Common myeloid progenitor, CD34-positive (primary cell): ENCODE results near the gene IGF1R.

Experiments
- CTCF ChIA-PET: fragments of 350-600 bp; sonication (Branson Sonifier 250); formaldehyde crosslinking; loops from one replicate; lab custom pipeline; 2021; ENCODE audit warnings: antibody characterized with exemption; lab: Charles Lee
- POLR2A ChIA-PET: fragments of 350-600 bp; sonication (Branson Sonifier 250); formaldehyde crosslinking; loops from one replicate; lab custom pipeline; 2021; ENCODE audit warnings: antibody characterized with exemption; lab: Charles Lee
- DNase-seq, 3 donors: peaks; one replicate each; pipeline versions ENCODE4 v3.0.0 to v3.0.0-alpha.2; 2013
- H3K27ac ChIP-seq, 2 experiments: 1 replicate in 1 of 2; 2 replicates in 1 of 2; pipeline ENCODE4 v1.7.0; 2013; ENCODE audit warnings: inconsistent platforms in 2 of 2, low read length in 2 of 2, mild to moderate bottlenecking in 2 of 2, low read depth in 1 of 2, moderate library complexity in 1 of 2; ENCODE audit not compliant: severe bottlenecking in 2 of 2, insufficient read depth in 1 of 2, poor library complexity in 1 of 2
- H3K27me3 ChIP-seq, 5 experiments: replicated peaks in 2 of 5; 1 replicate in 3 of 5; 2 replicates in 2 of 5; pipeline versions ENCODE4 v1.6.1 to v1.7.0; 2013; ENCODE audit warnings: low read length in 4 of 5, mild to moderate bottlenecking in 2 of 5, moderate library complexity in 2 of 5, inconsistent platforms in 1 of 5; ENCODE audit not compliant: insufficient read depth in 5 of 5, control insufficient read depth in 4 of 5
- H3K36me3 ChIP-seq, 4 experiments: 1 replicate in 2 of 4; 2 replicates in 2 of 4; pipeline versions ENCODE4 v1.6.1 to v1.7.0; 2013; ENCODE audit warnings: low read length in 3 of 4, control low read depth in 1 of 4, mild to moderate bottlenecking in 1 of 4; ENCODE audit not compliant: control insufficient read depth in 4 of 4, insufficient read depth in 4 of 4
- H3K4me1 ChIP-seq, 4 experiments: 1 replicate in 3 of 4; 2 replicates in 1 of 4; pipeline versions ENCODE4 v1.6.1 to v1.7.1; 2013; ENCODE audit warnings: low read length in 3 of 4, mild to moderate bottlenecking in 3 of 4, control low read depth in 1 of 4, inconsistent platforms in 1 of 4, moderate library complexity in 1 of 4; ENCODE audit not compliant: control insufficient read depth in 4 of 4, insufficient read depth in 4 of 4; ENCODE audit errors: control extremely low read depth in 1 of 4
- H3K4me3 ChIP-seq, 7 experiments: 1 replicate in 4 of 7; 2 replicates in 3 of 7; pipeline versions ENCODE4 v1.5.1 to v1.7.0; 2013; ENCODE audit warnings: mild to moderate bottlenecking in 7 of 7, low read length in 6 of 7, moderate library complexity in 6 of 7, inconsistent platforms in 2 of 7, low read depth in 2 of 7, control low read depth in 1 of 7; ENCODE audit not compliant: insufficient read depth in 4 of 7, control insufficient read depth in 1 of 7; ENCODE audit errors: extremely low read depth in 1 of 7
- H3K9me3 ChIP-seq, 5 experiments: 1 replicate in 4 of 5; 2 replicates in 1 of 5; pipeline versions ENCODE4 v1.6.1 to v1.7.1; 2013; ENCODE audit warnings: low read length in 4 of 5, mild to moderate bottlenecking in 2 of 5, inconsistent platforms in 1 of 5, low read depth in 1 of 5, moderate library complexity in 1 of 5; ENCODE audit not compliant: control insufficient read depth in 4 of 5, insufficient read depth in 2 of 5; ENCODE audit errors: control extremely low read depth in 1 of 5
- WGBS: methylation state at CpG from one replicate; pipeline ENCODE4 v1.1.5; 2013; ENCODE audit not compliant: insufficient coverage; 5-methylcytosine and 5-hydroxymethylcytosine counted together

IGF1R gene

DNA sequence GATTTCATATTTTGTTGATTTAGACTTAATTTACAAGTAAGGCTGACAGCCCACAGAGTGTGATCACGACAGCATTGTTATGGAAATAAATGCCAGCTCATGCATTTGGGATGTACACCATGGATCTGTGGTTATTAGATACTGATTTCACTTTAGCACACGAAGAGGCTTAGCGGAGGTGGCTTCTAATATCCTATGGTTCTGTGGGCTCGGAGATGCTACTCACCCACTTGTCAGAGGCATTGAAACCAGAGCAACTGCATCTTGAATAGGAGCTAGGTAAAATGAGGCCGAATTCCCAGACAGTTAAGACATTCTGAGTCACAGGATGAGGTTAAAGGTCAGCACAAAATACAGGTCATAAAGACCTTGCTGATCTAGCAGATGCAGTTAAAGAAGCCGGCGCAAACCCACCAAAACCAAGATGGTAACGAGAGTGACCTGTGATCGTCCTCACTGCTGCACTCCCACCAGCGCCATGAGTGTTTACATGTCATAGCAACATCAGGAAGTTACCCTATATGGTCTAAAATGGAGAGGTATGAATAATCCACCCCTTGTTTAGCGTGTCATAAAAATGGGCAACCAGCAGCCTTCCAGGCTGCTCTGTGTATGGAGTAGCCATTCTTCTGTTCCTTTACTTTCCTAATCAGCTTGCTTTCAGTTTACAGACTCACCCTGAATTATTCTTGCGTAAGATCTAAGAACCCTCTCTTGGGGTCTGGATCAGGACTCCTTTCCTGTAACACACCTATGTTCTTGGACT, 241.8 kb downstream of the IGF1R start:
- H3K4me1 ChIP-seq, result no peaks in the 10 kb centered on the region
- CTCF ChIA-PET, result interaction anchor here (0.6 to 1.6 kb wide), 3 partner anchors 8 to 372 kb away, joined by 3 read pairs; no protein-coding TSS in a partner anchor
- no peaks in the 10 kb centered on the region for H3K27me3 ChIP-seq
- no peaks in the 10 kb centered on the region for H3K9me3 ChIP-seq
- POLR2A ChIA-PET, result interaction anchor here (0.6 kb wide), 1 partner anchor 16 kb away, joined by 3 read pairs; no protein-coding TSS in a partner anchor
- 97% methylated on average over 12 of the region's 12 CpGs for WGBS
- no peak for DNase-seq
- peaks cover 2 to 10% (median 6%) of the 10 kb centered on the region in 4 experiments for H3K36me3 ChIP-seq
- no peak overlapping the region for H3K27ac ChIP-seq
- H3K4me3 ChIP-seq, result no peak overlapping the region

- Histone ChIP-seq H3K9me3 (peaks cover 0 to 3% (median 0%) of the 10 kb centered on the region in 5 experiments), H3K27me3 (no peaks in the 10 kb centered on the region), H3K36me3 (peaks cover 2 to 14% (median 12%) of the 10 kb centered on the region in 4 experiments), H3K4me1 (no peaks in the 10 kb centered on the region), H3K4me3 (no peak overlapping the region), H3K27ac (no peak overlapping the region)
- 97% methylated on average over 31 of the region's 31 CpGs for WGBS
- ChIA-PET CTCF (interaction anchor here (1.6 kb wide), 1 partner anchor 9 kb away, joined by 3 read pairs; no protein-coding TSS in a partner anchor), POLR2A (no interaction called here)
- no peak for DNase-seq
Observed at GRCh38 chr15:98891301-98891700, 243.0 kb downstream of the IGF1R start.

DNA sequence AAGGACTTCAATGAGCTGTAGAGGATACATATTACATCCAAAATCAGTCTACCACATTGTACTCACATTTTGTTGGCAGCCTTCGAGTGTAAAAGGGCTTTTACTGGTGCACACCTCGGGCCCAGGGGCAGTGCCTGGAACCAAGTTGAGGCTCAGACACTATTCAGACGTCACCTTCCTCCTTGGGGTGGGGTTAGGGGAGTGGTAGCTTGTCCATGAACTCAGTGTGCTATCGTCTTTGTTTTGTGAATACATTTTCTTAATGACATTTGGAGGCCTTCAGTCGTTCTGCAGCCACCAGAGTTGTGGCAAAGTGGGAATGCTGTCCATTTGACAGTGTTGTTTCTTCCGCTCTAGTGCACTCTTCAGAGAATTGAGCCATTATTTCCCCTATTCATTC, 245.1 kb downstream of the IGF1R start:
- H3K4me3 ChIP-seq, result no peak overlapping the region
- no peak overlapping the region for H3K27ac ChIP-seq
- DNase-seq, result no peak
- peaks cover 0 to 4% (median 0%) of the 10 kb centered on the region in 5 experiments for H3K9me3 ChIP-seq
- H3K36me3 ChIP-seq, result peaks cover 12 to 32% (median 24%) of the 10 kb centered on the region in 4 experiments
- H3K4me1 ChIP-seq, result no peaks in the 10 kb centered on the region
- no peaks in the 10 kb centered on the region for H3K27me3 ChIP-seq
- ChIA-PET CTCF (no interaction called here), POLR2A (no interaction called here)
- WGBS, result 90% methylated on average over 3 of the region's 6 CpGs

GRCh38 chr15:98894312-98894711, 246.0 kb downstream of the IGF1R start:
- WGBS, result 97% methylated on average over 3 of the region's 4 CpGs
- Histone ChIP-seq H3K9me3 (peaks cover 0 to 4% (median 0%) of the 10 kb centered on the region in 5 experiments), H3K27me3 (no peaks in the 10 kb centered on the region), H3K27ac (no peak overlapping the region), H3K4me3 (no peak overlapping the region), H3K4me1 (no peaks in the 10 kb centered on the region), H3K36me3 (peaks cover 12 to 35% (median 24%) of the 10 kb centered on the region in 4 experiments)
- POLR2A ChIA-PET, result no interaction called here
- CTCF ChIA-PET, result interaction anchor here (2.3 kb wide), 1 partner anchor 11 kb away, joined by 13 read pairs; no protein-coding TSS in a partner anchor
- no peak for DNase-seq

DNA sequence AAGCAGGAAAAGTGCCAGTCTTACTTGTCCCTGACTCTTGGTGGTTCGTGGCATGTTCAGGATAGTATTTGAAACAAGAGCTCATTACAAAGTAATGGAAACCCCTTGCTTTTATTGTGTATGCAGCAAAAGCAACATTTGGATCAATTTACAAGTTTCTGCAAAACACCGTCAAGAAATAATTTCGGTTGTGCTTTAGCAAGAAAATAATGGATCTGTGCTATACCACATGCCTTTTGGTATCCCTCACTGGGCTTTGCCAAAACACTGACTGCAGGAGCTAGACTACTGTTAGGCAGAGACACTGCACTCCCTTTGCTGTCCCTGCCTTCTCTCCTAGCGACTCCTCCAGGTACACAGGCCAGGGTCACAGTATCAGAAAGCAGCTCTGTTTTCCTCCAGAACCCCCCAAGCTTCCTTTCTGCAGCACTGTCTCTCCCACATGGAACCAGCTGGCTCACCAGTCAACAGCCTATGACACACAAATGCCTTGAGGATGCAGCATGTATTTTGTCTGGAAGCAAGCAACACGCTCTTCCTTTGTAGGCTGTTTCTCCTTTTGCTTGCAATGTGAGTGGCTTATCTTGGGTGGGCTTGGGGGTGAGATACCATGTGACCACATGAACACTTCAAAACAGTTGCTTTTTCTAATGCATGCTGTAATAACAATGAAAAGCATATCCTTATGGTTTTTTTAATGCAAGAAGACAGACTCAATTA, 247.8 kb downstream of the IGF1R start:
- Histone ChIP-seq H3K9me3 (peaks cover 0 to 4% (median 0%) of the 10 kb centered on the region in 5 experiments), H3K27me3 (no peaks in the 10 kb centered on the region), H3K36me3 (peaks cover 11 to 40% (median 28%) of the 10 kb centered on the region in 4 experiments), H3K4me3 (no peak overlapping the region), H3K4me1 (peaks cover 0 to 4% (median 0%) of the 10 kb centered on the region in 4 experiments), H3K27ac (no peak overlapping the region)
- 94% methylated on average over 5 of the region's 5 CpGs for WGBS
- ChIA-PET CTCF (interaction anchor here (2.1 to 2.3 kb wide), 2 partner anchors 9 to 14 kb away, joined by 9 to 13 read pairs; no protein-coding TSS in a partner anchor), POLR2A (no interaction called here)
- no peak for DNase-seq

DNA sequence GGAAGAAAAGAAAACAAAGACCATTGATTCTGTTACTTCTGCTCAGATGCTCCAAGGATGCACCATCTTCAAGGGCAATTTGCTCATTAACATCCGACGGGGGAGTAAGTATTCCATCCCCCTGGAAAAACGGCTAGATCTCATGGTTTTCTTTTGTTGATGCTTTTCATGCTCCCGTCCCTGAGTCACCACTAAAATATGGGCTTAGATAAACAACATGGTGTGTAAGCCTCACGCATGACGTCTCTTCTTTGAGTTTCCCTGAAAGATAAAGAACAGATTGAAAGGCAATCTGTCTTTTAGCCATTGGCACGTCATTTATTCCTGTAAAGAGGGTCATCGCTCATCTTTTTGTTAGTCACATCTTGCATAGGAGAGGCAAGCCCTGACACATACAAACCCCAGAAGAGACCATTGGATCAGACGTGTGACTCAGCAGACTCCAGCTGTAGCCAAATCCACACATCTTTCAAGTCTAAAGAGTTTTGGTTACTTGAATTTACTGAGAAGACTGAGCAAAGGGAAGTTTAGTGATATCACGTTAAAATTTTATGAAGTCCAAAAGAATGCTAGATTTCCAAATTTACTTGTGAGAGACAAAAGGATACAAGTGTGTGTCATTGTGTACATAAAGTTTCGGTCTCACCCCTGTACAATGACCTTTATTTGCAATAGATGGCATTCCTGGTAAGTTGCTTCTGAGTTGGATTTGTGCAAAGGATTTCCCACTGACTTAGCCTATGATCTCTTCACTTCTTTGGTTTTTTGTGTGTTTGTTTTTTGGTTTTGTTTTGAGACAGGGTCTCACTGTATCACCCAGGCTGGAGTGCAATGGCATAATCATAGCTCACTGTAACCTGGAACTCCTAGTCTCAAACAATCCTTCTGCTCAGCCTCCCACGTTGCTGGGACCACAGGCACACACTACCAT, 248.7 kb downstream of the IGF1R start:
- ChIA-PET CTCF (interaction anchor here (2.1 to 2.3 kb wide), 2 partner anchors 8 to 15 kb away, joined by 9 to 13 read pairs; no protein-coding TSS in a partner anchor), POLR2A (no interaction called here)
- 98% methylated on average over 11 of the region's 12 CpGs for WGBS
- no peaks in the 10 kb centered on the region for H3K27me3 ChIP-seq
- H3K9me3 ChIP-seq, result peaks cover 0 to 4% (median 0%) of the 10 kb centered on the region in 5 experiments
- H3K36me3 ChIP-seq, result peaks cover 11 to 38% (median 29%) of the 10 kb centered on the region in 4 experiments
- no peak overlapping the region for H3K27ac ChIP-seq
- peaks cover 0 to 6% (median 3%) of the 10 kb centered on the region in 4 experiments for H3K4me1 ChIP-seq
- no peak overlapping the region for H3K4me3 ChIP-seq
- DNase-seq, result no peak
